Measurements from ENCODE around the gene MDFI.

MDFI gene

GRCh38 chr6:41695825-41696224 is 57.6 kb downstream of the MDFI start:
- TF ChIP-seq REST (IDR thresholded peaks at IDR 0.05; ENCODE audit: insufficient replicate concordance, low read depth) (no peak), CTCF (IDR thresholded peaks at IDR 0.05; ENCODE audit: insufficient read depth, low read length) (no peak), SPI1 (IDR thresholded peaks at IDR 0.05; ENCODE audit: borderline replicate concordance, low read depth) (no peak), GABPA (IDR thresholded peaks at IDR 0.05; ENCODE audit: low read depth) (no peak), POLR2AphosphoS5 (IDR thresholded peaks at IDR 0.05; ENCODE audit: low read depth) (no peak)
- no peaks in the 10 kb centered on the region for H3K27me3 ChIP-seq (ENCODE audit: insufficient read depth, poor library complexity, severe bottlenecking)
- DNase-seq (ENCODE audit: low read depth in 1 of 2, low spot score in 1 of 2): no peak
- H3K4me3 ChIP-seq (replicated peaks; ENCODE audit: insufficient read depth, low read length): no peak overlapping the region
- no peak overlapping the region for H3K27ac ChIP-seq (replicated peaks)

- H3K4me3 ChIP-seq (replicated peaks; ENCODE audit: insufficient read depth, low read length): no peak overlapping the region
- H3K27ac ChIP-seq (replicated peaks): no peak overlapping the region
- no peaks in the 10 kb centered on the region for H3K27me3 ChIP-seq (ENCODE audit: insufficient read depth, poor library complexity, severe bottlenecking)
- no peak for DNase-seq (ENCODE audit: low read depth in 1 of 2, low spot score in 1 of 2)
- no peak for TF ChIP-seq POLR2AphosphoS5 (IDR thresholded peaks at IDR 0.05; ENCODE audit: low read depth)
- no peak for TF ChIP-seq SPI1 (IDR thresholded peaks at IDR 0.05; ENCODE audit: borderline replicate concordance, low read depth)
- TF ChIP-seq REST (IDR thresholded peaks at IDR 0.05; ENCODE audit: insufficient replicate concordance, low read depth): no peak
- TF ChIP-seq GABPA (IDR thresholded peaks at IDR 0.05; ENCODE audit: low read depth): no peak
- no peak for TF ChIP-seq CTCF (IDR thresholded peaks at IDR 0.05; ENCODE audit: insufficient read depth, low read length)
These were observed 58.5 kb downstream of the MDFI start for GRCh38 chr6:41696788-41697187.

GRCh38 chr6:41697861-41698781 is 59.9 kb downstream of the MDFI start:
- Histone ChIP-seq H3K4me3 (replicated peaks; ENCODE audit: insufficient read depth, low read length) (no peak overlapping the region), H3K27ac (replicated peaks) (no peak overlapping the region), H3K27me3 (ENCODE audit: insufficient read depth, poor library complexity, severe bottlenecking) (no peaks in the 10 kb centered on the region)
- TF ChIP-seq REST (IDR thresholded peaks at IDR 0.05; ENCODE audit: insufficient replicate concordance, low read depth): no peak
- TF ChIP-seq GABPA (IDR thresholded peaks at IDR 0.05; ENCODE audit: low read depth): no peak
- TF ChIP-seq CTCF (IDR thresholded peaks at IDR 0.05; ENCODE audit: insufficient read depth, low read length): no peak
- TF ChIP-seq SPI1 (IDR thresholded peaks at IDR 0.05; ENCODE audit: borderline replicate concordance, low read depth): no peak
- TF ChIP-seq POLR2AphosphoS5 (IDR thresholded peaks at IDR 0.05; ENCODE audit: low read depth): no peak
- DNase-seq (ENCODE audit: low read depth in 1 of 2, low spot score in 1 of 2): no peak

Measured in HL-60 (cell line).